HG03378 (cell line): ENCODE measurements around the gene NADK2.

Experiments used
- ATAC-seq: cut with Tn5 transposase; IDR thresholded peaks from one replicate; pipeline ENCODE4 v1.9.1; 2021; ENCODE audit warnings: mild to moderate bottlenecking, moderate library complexity; ENCODE audit not compliant: unreplicated experiment

NADK2 gene

GRCh38 chr5:36164461-36164860, 77.3 kb downstream of the NADK2 start:
- no peak for ATAC-seq

- no peak for ATAC-seq
Observed at GRCh38 chr5:36162810-36163486, 78.8 kb downstream of the NADK2 start.

- ATAC-seq = no peak
Observed at GRCh38 chr5:36161361-36161760, 80.4 kb downstream of the NADK2 start.

GRCh38 chr5:36160617-36161016, 81.1 kb downstream of the NADK2 start:
- no peak for ATAC-seq

GRCh38 chr5:36158144-36158543, 83.6 kb downstream of the NADK2 start:
- no peak for ATAC-seq

GRCh38 chr5:36156619-36157018, 85.1 kb downstream of the NADK2 start:
- ATAC-seq = no peak

GRCh38 chr5:36156121-36156601, 85.6 kb downstream of the NADK2 start:
- no peak for ATAC-seq

GRCh38 chr5:36155291-36155690, 86.4 kb downstream of the NADK2 start:
- ATAC-seq = no peak

GRCh38 chr5:36153726-36154125, 88.0 kb downstream of the NADK2 start:
- no peak for ATAC-seq

GRCh38 chr5:36153298-36153677, 88.4 kb downstream of the NADK2 start:
- no peak for ATAC-seq

- ATAC-seq = no peak
Observed at GRCh38 chr5:36152324-36153297, 89.1 kb downstream of the NADK2 start.

GRCh38 chr5:36151434-36152323, 90.0 kb downstream of the NADK2 start, which contains the start of the genes LMBRD2 and SKP2:
LMBRD2 (minus strand) TSS chr5:36151887; CDS start chr5:36143349, 8,538 bp downstream.
SKP2 (plus strand) TSS chr5:36152111; CDS start chr5:36152263, 152 bp downstream.
- peak; percentile 98 for ATAC-seq

GRCh38 chr5:36150676-36151433, 90.9 kb downstream of the NADK2 start:
- ATAC-seq = peak; percentile 27

GRCh38 chr5:36147681-36148080, 94.0 kb downstream of the NADK2 start:
- no peak for ATAC-seq

- no peak for ATAC-seq
Observed at GRCh38 chr5:36146390-36146789, 95.3 kb downstream of the NADK2 start.

GRCh38 chr5:36145311-36145710, 96.4 kb downstream of the NADK2 start:
- no peak for ATAC-seq
